T1000 (cell line): Measurements from ENCODE around the gene NFIX.

Source experiments
- DNase-seq: peaks from one replicate; lab custom pipeline; 2025; ENCODE audit warnings: mixed read lengths; lab: John Stamatoyannopoulos, UW

The NFIX gene

GRCh38 chr19:13056052-13056660 lies 60.9 kb downstream of the NFIX start:
- peak; percentile 56 for DNase-seq

- no peak for DNase-seq
Observed at GRCh38 chr19:13057147-13057572, 61.9 kb downstream of the NFIX start.

GRCh38 chr19:13057744-13058143 lies 62.5 kb downstream of the NFIX start:
- no peak for DNase-seq

- DNase-seq, result no peak
Observed at GRCh38 chr19:13058951-13059660, 63.8 kb downstream of the NFIX start.

GRCh38 chr19:13060233-13060963 lies 65.1 kb downstream of the NFIX start:
- no peak for DNase-seq

GRCh38 chr19:13060964-13061927 lies 66.0 kb downstream of the NFIX start:
- peak; percentile 66 for DNase-seq

GRCh38 chr19:13062317-13062716 lies 67.0 kb downstream of the NFIX start:
- no peak for DNase-seq

GRCh38 chr19:13063461-13064091 lies 68.3 kb downstream of the NFIX start:
- DNase-seq, result no peak

GRCh38 chr19:13064092-13064489 lies 68.8 kb downstream of the NFIX start:
- DNase-seq, result no peak

- DNase-seq, result no peak
Observed at GRCh38 chr19:13066226-13066625, 71.0 kb downstream of the NFIX start.

- no peak for DNase-seq
Observed at GRCh38 chr19:13066933-13067807, 71.9 kb downstream of the NFIX start.

- DNase-seq, result no peak
Observed at GRCh38 chr19:13068085-13068846, 73.0 kb downstream of the NFIX start.

GRCh38 chr19:13069415-13070359 lies 74.4 kb downstream of the NFIX start:
- no peak for DNase-seq

- no peak for DNase-seq
Observed at GRCh38 chr19:13070425-13071140, 75.3 kb downstream of the NFIX start.

- no peak for DNase-seq
Observed at GRCh38 chr19:13071444-13072187, 76.3 kb downstream of the NFIX start.

GRCh38 chr19:13072188-13072908 lies 77.1 kb downstream of the NFIX start:
- DNase-seq, result no peak
